ENCODE data around the gene SLC25A6. TPM values are rescaled to one million over a fixed set of nuclear protein-coding genes. Genes with fewer than 3 reads are reported as not detected.

Gene SLC25A6
- total and polyA plus RNA-seq, 2 of the 13 experiments (the other 11 are each of a cell fraction or from before 2014, with no cell fraction given), result 138 to 581 TPM

DNA sequence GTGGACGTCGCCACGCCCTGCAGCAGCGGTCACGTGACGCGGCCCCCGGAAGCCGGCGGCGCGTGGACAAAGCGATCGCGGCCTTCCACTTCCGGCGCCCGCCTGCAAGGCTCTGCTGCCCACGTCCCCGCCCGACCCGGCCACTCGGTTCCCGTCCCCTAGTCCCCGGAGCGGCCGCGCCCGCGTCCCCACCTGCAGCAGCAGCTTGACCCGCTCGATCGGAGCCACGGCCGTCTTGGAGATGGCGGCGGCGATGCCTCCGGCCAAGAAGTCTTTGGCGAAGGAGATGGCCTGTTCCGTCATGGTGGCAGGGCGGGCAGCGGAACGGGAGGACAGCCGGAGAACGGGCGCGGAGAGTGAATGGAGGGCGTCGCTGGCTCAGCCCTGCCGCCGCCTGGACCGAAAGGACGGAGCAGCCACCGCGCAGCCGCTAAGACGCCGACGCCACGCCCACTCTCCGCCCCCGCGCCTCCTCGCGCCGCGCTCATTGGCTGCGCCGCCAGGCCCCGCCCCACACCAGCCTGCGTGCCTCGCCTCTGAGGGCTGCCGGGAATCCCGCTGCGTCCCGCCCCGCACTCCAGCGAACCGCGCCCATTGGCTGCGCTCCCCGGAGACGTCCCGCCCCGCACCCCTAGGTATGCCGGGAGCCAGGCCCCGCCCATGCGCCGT lies at the start of gene SLC25A6 (continued):
- peak; percentile 75; the same call in 1 of the 2 replicates for TF ChIP-seq ZNF160 (CRISPR knock-in tag; IDR thresholded peaks at IDR 0.05)
- no peak for TF ChIP-seq NR2F6 (IDR thresholded peaks at IDR 0.05)
- no peak for TF ChIP-seq NR2F6 (CRISPR knock-in tag; IDR thresholded peaks at IDR 0.05)
- TF ChIP-seq RNF2 (conservative IDR thresholded peaks at IDR 0.05; ENCODE audit: low read depth), result 0 out of 2 replicates have a peak, but pooled peaks have one; percentile 51
- TF ChIP-seq BRCA1 (CRISPR knock-in tag; IDR thresholded peaks at IDR 0.05), result 0 out of 2 replicates have a peak, but pooled peaks have one; percentile 74
- TF ChIP-seq, protein P1, sequence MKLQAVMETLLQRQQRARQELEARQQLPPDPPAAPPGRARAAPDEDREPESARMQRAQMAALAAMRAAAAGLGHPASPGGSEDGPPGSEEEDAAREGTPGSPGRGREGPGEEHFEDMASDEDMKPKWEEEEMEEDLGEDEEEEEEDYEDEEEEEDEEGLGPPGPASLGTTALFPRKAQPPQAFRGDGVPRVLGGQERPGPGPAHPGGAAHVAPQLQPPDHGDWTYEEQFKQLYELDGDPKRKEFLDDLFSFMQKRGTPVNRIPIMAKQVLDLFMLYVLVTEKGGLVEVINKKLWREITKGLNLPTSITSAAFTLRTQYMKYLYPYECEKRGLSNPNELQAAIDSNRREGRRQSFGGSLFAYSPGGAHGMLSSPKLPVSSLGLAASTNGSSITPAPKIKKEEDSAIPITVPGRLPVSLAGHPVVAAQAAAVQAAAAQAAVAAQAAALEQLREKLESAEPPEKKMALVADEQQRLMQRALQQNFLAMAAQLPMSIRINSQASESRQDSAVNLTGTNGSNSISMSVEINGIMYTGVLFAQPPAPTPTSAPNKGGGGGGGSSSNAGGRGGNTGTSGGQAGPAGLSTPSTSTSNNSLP (IDR thresholded peaks at IDR 0.05; ENCODE audit: low read depth, low read length), result no peak
- TF ChIP-seq ZFY (CRISPR knock-in tag; IDR thresholded peaks at IDR 0.05), result peak; percentile 93
- no peak for TF ChIP-seq PCBP2 (optimal IDR thresholded peaks at IDR 0.05; ENCODE audit: low read depth, low read length, poor library complexity, severe bottlenecking)
- TF ChIP-seq KLF12 (CRISPR knock-in tag; IDR thresholded peaks at IDR 0.05; ENCODE audit: borderline replicate concordance), result peak; percentile 74; the same call in 1 of the 2 replicates
- TF ChIP-seq, protein P2, sequence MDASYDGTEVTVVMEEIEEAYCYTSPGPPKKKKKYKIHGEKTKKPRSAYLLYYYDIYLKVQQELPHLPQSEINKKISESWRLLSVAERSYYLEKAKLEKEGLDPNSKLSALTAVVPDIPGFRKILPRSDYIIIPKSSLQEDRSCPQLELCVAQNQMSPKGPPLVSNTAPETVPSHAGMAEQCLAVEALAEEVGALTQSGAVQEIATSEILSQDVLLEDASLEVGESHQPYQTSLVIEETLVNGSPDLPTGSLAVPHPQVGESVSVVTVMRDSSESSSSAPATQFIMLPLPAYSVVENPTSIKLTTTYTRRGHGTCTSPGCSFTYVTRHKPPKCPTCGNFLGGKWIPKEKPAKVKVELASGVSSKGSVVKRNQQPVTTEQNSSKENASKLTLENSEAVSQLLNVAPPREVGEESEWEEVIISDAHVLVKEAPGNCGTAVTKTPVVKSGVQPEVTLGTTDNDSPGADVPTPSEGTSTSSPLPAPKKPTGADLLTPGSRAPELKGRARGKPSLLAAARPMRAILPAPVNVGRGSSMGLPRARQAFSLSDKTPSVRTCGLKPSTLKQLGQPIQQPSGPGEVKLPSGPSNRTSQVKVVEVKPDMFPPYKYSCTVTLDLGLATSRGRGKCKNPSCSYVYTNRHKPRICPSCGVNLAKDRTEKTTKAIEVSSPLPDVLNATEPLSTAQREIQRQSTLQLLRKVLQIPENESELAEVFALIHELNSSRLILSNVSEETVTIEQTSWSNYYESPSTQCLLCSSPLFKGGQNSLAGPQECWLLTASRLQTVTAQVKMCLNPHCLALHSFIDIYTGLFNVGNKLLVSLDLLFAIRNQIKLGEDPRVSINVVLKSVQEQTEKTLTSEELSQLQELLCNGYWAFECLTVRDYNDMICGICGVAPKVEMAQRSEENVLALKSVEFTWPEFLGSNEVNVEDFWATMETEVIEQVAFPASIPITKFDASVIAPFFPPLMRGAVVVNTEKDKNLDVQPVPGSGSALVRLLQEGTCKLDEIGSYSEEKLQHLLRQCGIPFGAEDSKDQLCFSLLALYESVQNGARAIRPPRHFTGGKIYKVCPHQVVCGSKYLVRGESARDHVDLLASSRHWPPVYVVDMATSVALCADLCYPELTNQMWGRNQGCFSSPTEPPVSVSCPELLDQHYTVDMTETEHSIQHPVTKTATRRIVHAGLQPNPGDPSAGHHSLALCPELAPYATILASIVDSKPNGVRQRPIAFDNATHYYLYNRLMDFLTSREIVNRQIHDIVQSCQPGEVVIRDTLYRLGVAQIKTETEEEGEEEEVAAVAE (CRISPR knock-in tag; IDR thresholded peaks at IDR 0.05; ENCODE audit: borderline replicate concordance), result no peak; the same call in 1 of the 2 replicates
- 0 out of 2 replicates have a peak, but pooled peaks have one; percentile 22 for TF ChIP-seq E2F1 (CRISPR knock-in tag; IDR thresholded peaks at IDR 0.05)
- TF ChIP-seq, protein P3, sequence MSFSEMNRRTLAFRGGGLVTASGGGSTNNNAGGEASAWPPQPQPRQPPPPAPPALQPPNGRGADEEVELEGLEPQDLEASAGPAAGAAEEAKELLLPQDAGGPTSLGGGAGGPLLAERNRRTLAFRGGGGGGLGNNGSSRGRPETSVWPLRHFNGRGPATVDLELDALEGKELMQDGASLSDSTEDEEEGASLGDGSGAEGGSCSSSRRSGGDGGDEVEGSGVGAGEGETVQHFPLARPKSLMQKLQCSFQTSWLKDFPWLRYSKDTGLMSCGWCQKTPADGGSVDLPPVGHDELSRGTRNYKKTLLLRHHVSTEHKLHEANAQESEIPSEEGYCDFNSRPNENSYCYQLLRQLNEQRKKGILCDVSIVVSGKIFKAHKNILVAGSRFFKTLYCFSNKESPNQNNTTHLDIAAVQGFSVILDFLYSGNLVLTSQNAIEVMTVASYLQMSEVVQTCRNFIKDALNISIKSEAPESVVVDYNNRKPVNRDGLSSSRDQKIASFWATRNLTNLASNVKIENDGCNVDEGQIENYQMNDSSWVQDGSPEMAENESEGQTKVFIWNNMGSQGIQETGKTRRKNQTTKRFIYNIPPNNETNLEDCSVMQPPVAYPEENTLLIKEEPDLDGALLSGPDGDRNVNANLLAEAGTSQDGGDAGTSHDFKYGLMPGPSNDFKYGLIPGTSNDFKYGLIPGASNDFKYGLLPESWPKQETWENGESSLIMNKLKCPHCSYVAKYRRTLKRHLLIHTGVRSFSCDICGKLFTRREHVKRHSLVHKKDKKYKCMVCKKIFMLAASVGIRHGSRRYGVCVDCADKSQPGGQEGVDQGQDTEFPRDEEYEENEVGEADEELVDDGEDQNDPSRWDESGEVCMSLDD (CRISPR knock-in tag; IDR thresholded peaks at IDR 0.05; ENCODE audit: borderline replicate concordance), result no peak
- TF ChIP-seq ZFP37 (CRISPR knock-in tag; IDR thresholded peaks at IDR 0.05; ENCODE audit: borderline replicate concordance), result peak; percentile 37; the same call in 1 of the 2 replicates
- peak; percentile 70 for TF ChIP-seq ZMAT3 (CRISPR knock-in tag; conservative IDR thresholded peaks at IDR 0.05)
- peak; percentile 93 for TF ChIP-seq DMAP1 (CRISPR knock-in tag; IDR thresholded peaks at IDR 0.05)
- peak; percentile 84; the same call in 1 of the 2 replicates for TF ChIP-seq FUBP1 (CRISPR knock-in tag; IDR thresholded peaks at IDR 0.05; ENCODE audit: borderline replicate concordance)
- TF ChIP-seq MXD4 (CRISPR knock-in tag; IDR thresholded peaks at IDR 0.05), result peak; percentile 85
- TF ChIP-seq ZNF75D (CRISPR knock-in tag; IDR thresholded peaks at IDR 0.05; ENCODE audit: borderline replicate concordance), result no peak
